ENCODE measurements around the gene SSBP4. TPM values are rescaled to one million over a fixed set of nuclear protein-coding genes. Genes with fewer than 3 reads are reported as not detected.

SSBP4 gene
- total and polyA plus RNA-seq, 9 of the 15 experiments (the other 6 are each of a cell fraction or from before 2014, with no cell fraction given): 1.1 to 189 (median 39.0) TPM

- no peak for TF ChIP-seq POLR2AphosphoS5 (IDR thresholded peaks at IDR 0.05; ENCODE audit: control insufficient read depth, insufficient read depth, low read depth, low read length)
- no peak for TF ChIP-seq TFAM (CRISPR knock-in tag; conservative IDR thresholded peaks at IDR 0.05)
- TF ChIP-seq FUS (optimal IDR thresholded peaks at IDR 0.05; ENCODE audit: low read depth, low read length): no peak
- no peak for TF ChIP-seq BCLAF1 (IDR thresholded peaks at IDR 0.05; ENCODE audit: borderline replicate concordance in 1 of 2, control insufficient read depth in 1 of 2, low read depth in 2 of 2, low read length in 1 of 2)
- no peak for TF ChIP-seq NR3C1 (CRISPR knock-in tag; IDR thresholded peaks at IDR 0.05)
- no peak for TF ChIP-seq CHD4 (IDR thresholded peaks at IDR 0.05; ENCODE audit: insufficient read depth, insufficient replicate concordance, low read depth, low read length, poor library complexity, severe bottlenecking)
- TF ChIP-seq SRF (CRISPR knock-in tag; IDR thresholded peaks at IDR 0.05): peak in 1 of 2 experiments; percentile 28; a peak in 1 of 4 replicates
- TF ChIP-seq SMAD3 (CRISPR knock-in tag; conservative IDR thresholded peaks at IDR 0.05): peak; percentile 61; the same call in 1 of the 2 replicates
- TF ChIP-seq, protein P1, sequence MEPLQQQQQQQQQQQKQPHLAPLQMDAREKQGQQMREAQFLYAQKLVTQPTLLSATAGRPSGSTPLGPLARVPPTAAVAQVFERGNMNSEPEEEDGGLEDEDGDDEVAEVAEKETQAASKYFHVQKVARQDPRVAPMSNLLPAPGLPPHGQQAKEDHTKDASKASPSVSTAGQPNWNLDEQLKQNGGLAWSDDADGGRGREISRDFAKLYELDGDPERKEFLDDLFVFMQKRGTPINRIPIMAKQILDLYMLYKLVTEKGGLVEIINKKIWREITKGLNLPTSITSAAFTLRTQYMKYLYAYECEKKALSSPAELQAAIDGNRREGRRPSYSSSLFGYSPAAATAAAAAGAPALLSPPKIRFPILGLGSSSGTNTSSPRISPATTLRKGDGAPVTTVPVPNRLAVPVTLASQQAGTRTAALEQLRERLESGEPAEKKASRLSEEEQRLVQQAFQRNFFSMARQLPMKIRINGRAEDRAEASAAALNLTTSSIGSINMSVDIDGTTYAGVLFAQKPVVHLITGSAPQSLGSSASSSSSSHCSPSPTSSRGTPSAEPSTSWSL (CRISPR knock-in tag; IDR thresholded peaks at IDR 0.05; ENCODE audit: borderline replicate concordance): peak; percentile 87; the same call in 1 of the 2 replicates
- no peak for TF ChIP-seq TBL1XR1 (IDR thresholded peaks at IDR 0.05; ENCODE audit: low read length in 2 of 2)
- TF ChIP-seq ZMIZ1 (IDR thresholded peaks at IDR 0.05; ENCODE audit: low read depth in 2 of 2, low read length in 2 of 2): no peak
- TF ChIP-seq ZNF699 (CRISPR knock-in tag; IDR thresholded peaks at IDR 0.05; ENCODE audit: insufficient replicate concordance): no peak
- TF ChIP-seq, protein P2, sequence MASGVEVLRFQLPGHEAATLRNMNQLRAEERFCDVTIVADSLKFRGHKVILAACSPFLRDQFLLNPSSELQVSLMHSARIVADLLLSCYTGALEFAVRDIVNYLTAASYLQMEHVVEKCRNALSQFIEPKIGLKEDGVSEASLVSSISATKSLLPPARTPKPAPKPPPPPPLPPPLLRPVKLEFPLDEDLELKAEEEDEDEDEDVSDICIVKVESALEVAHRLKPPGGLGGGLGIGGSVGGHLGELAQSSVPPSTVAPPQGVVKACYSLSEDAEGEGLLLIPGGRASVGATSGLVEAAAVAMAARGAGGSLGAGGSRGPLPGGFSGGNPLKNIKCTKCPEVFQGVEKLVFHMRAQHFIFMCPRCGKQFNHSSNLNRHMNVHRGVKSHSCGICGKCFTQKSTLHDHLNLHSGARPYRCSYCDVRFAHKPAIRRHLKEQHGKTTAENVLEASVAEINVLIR (CRISPR knock-in tag; IDR thresholded peaks at IDR 0.05): no peak
- TF ChIP-seq NFXL1 (CRISPR knock-in tag; IDR thresholded peaks at IDR 0.05): no peak
- TF ChIP-seq ZNF146 (CRISPR knock-in tag; IDR thresholded peaks at IDR 0.05; ENCODE audit: unreplicated experiment): no peak
- TF ChIP-seq SOX6 (IDR thresholded peaks at IDR 0.05): no peak
- no peak for TF ChIP-seq ZNF263 (CRISPR knock-in tag; IDR thresholded peaks at IDR 0.05; ENCODE audit: borderline replicate concordance)
- TF ChIP-seq LARP7 (IDR thresholded peaks at IDR 0.05): no peak
- TF ChIP-seq ADNP (tag; IDR thresholded peaks at IDR 0.05): no peak
Observed at GRCh38 chr19:18477974-18478373, 58.8 kb downstream of the SSBP4 start (continued).

Measured in K562 (cell line).